ENCODE results near the gene FUBP3. TPM values are rescaled to one million over a fixed set of nuclear protein-coding genes. Genes with fewer than 3 reads are reported as not detected.

The FUBP3 gene
- total RNA-seq, 1 donor from 2014 or later, result 87.2 TPM

GRCh38 chr9:130609163-130609562 is 29.8 kb downstream of the FUBP3 start:
- H4K20me1 ChIP-seq (ENCODE audit: low read depth), result peaks cover 52% of the 10 kb centered on the region
- H3K27ac ChIP-seq, result peak overlapping the region; percentile 2
- H3K27me3 ChIP-seq, result no peaks in the 10 kb centered on the region
- H3F3A ChIP-seq (ENCODE audit: low read depth), result peaks cover 14% of the 10 kb centered on the region
- H3K9me3 ChIP-seq (ENCODE audit: low read depth), result no peaks in the 10 kb centered on the region
- Mint-ChIP-seq H3K4me1 (peaks cover 21% of the 10 kb centered on the region), H3K9me3 (no peaks in the 10 kb centered on the region), H3K27me3 (ENCODE audit: insufficient read depth, low read depth) (peaks cover 3% of the 10 kb centered on the region), H3K27ac (no peak overlapping the region), H3K36me3 (peaks cover 9% of the 10 kb centered on the region), H3K4me3 (no peak overlapping the region)
- peak; percentile 20 for DNase-seq (ENCODE audit: low spot score)
- H3K79me2 ChIP-seq (ENCODE audit: low read depth), result peaks cover 29% of the 10 kb centered on the region
- peak overlapping the region; percentile 27 for H3K4me2 ChIP-seq
- no peak overlapping the region for H3K4me3 ChIP-seq
- no peak overlapping the region for H2AFZ ChIP-seq (replicated peaks)
- H3K4me1 ChIP-seq, result peaks cover 17% of the 10 kb centered on the region
- TF ChIP-seq EZH2phosphoT487 (IDR thresholded peaks at IDR 0.05) (no peak), CTCF (IDR thresholded peaks at IDR 0.05) (no peak), EZH2 (IDR thresholded peaks at IDR 0.05) (no peak)
- no peak overlapping the region for H3K9ac ChIP-seq
- H3K36me3 ChIP-seq, result no peaks in the 10 kb centered on the region

GRCh38 chr9:130610862-130611707 is 31.7 kb downstream of the FUBP3 start:
- H3K27me3 Mint-ChIP-seq (ENCODE audit: insufficient read depth, low read depth), result peaks cover 3% of the 10 kb centered on the region
- peaks cover 52% of the 10 kb centered on the region for H4K20me1 ChIP-seq (ENCODE audit: low read depth)
- H3K36me3 Mint-ChIP-seq, result peaks cover 9% of the 10 kb centered on the region

GRCh38 chr9:130616451-130616850 is 37.1 kb downstream of the FUBP3 start:
- Histone ChIP-seq H3K36me3 (no peaks in the 10 kb centered on the region), H3K9me3 (ENCODE audit: low read depth) (no peaks in the 10 kb centered on the region), H3K9ac (no peak overlapping the region), H2AFZ (replicated peaks) (no peak overlapping the region), H3K27ac (no peak overlapping the region), H3K4me1 (no peaks in the 10 kb centered on the region), H3K4me3 (no peak overlapping the region), H3K4me2 (no peak overlapping the region), H3F3A (ENCODE audit: low read depth) (no peaks in the 10 kb centered on the region), H4K20me1 (ENCODE audit: low read depth) (peaks cover 6% of the 10 kb centered on the region), H3K27me3 (no peaks in the 10 kb centered on the region), H3K79me2 (ENCODE audit: low read depth) (no peaks in the 10 kb centered on the region)
- Mint-ChIP-seq H3K27me3 (ENCODE audit: insufficient read depth, low read depth) (no peaks in the 10 kb centered on the region), H3K9me3 (no peaks in the 10 kb centered on the region), H3K4me1 (no peaks in the 10 kb centered on the region), H3K4me3 (no peak overlapping the region), H3K27ac (no peak overlapping the region), H3K36me3 (peaks cover 22% of the 10 kb centered on the region)
- DNase-seq (ENCODE audit: low spot score), result no peak
- TF ChIP-seq CTCF (IDR thresholded peaks at IDR 0.05) (no peak), EZH2phosphoT487 (IDR thresholded peaks at IDR 0.05) (no peak), EZH2 (IDR thresholded peaks at IDR 0.05) (no peak)

More at GRCh38 chr9:130610862-130611707, 31.7 kb downstream of the FUBP3 start:
- H3K9ac ChIP-seq, result no peak overlapping the region
- H3K79me2 ChIP-seq (ENCODE audit: low read depth), result peaks cover 29% of the 10 kb centered on the region
- no peak for DNase-seq (ENCODE audit: low spot score)
- no peak overlapping the region for H3K27ac ChIP-seq
- TF ChIP-seq EZH2 (IDR thresholded peaks at IDR 0.05), result no peak
- TF ChIP-seq CTCF (IDR thresholded peaks at IDR 0.05), result no peak
- H3K36me3 ChIP-seq, result no peaks in the 10 kb centered on the region
- Mint-ChIP-seq H3K27ac (no peak overlapping the region), H3K4me1 (peaks cover 21% of the 10 kb centered on the region), H3K9me3 (no peaks in the 10 kb centered on the region), H3K4me3 (no peak overlapping the region)
- H2AFZ ChIP-seq (replicated peaks), result no peak overlapping the region
- H3K4me2 ChIP-seq, result no peak overlapping the region
- no peak overlapping the region for H3K4me3 ChIP-seq
- H3K9me3 ChIP-seq (ENCODE audit: low read depth), result no peaks in the 10 kb centered on the region
- peaks cover 17% of the 10 kb centered on the region for H3K4me1 ChIP-seq
- no peaks in the 10 kb centered on the region for H3K27me3 ChIP-seq
- peaks cover 14% of the 10 kb centered on the region for H3F3A ChIP-seq (ENCODE audit: low read depth)

Measured in neural progenitor cell (in vitro differentiated cells).